HEK293T (cell line): ENCODE data around the gene APOO.

Source experiments
- ELF4 ChIP-seq: fragments of 450-650 bp; IDR thresholded peaks from 2 replicates; pipeline ENCODE4 v1.6.1; 2017; ENCODE audit warnings: antibody characterized with exemption
- FOXK2 ChIP-seq: fragments of 450-650 bp; IDR thresholded peaks from 2 replicates; pipeline ENCODE4 v1.6.1; 2016; ENCODE audit warnings: mild to moderate bottlenecking
- L3MBTL2 ChIP-seq: fragments of 450-650 bp; conservative IDR thresholded peaks from 2 replicates; pipeline ENCODE4 v1.6.1; 2016; ENCODE audit warnings: mild to moderate bottlenecking
- NFRKB ChIP-seq: fragments of 450-650 bp; IDR thresholded peaks from 2 replicates; pipeline ENCODE4 v1.6.1; 2016; ENCODE audit warnings: mild to moderate bottlenecking, moderate library complexity
- SP1 ChIP-seq: fragments of 450-650 bp; IDR thresholded peaks from 2 replicates; pipeline ENCODE4 v1.6.1; 2017
- ZNF384 ChIP-seq: fragments of 450-650 bp; IDR thresholded peaks from 2 replicates; pipeline ENCODE4 v1.6.1; 2016

GRCh38 chrX:23901060-23901459 lies 6.7 kb downstream of the APOO start:
- TF ChIP-seq SP1 (no peak), ELF4 (no peak), ZNF384 (no peak), NFRKB (no peak), L3MBTL2 (no peak), FOXK2 (no peak)
